WTC11 (cell line): Measurements from ENCODE around the gene PUSL1. TPM values are rescaled to one million over a fixed set of nuclear protein-coding genes. Genes with fewer than 3 reads are reported as not detected.

Experiments used
- ATAC-seq: fragments of 200-7000 bp; cut with Tn5 transposase; 2 replicates; pipeline ENCODE4 v1.10.0; 2021; ENCODE audit warnings: mild to moderate bottlenecking, moderate library complexity
- CTCF ChIA-PET: fragments of 300-600 bp; sonication (Branson Sonifier 250); formaldehyde crosslinking; loops from one replicate; lab custom pipeline; 2021; ENCODE audit warnings: antibody characterized with exemption; lab: Charles Lee
- POLR2A ChIA-PET: fragments of 350-600 bp; sonication (Branson Sonifier 250); formaldehyde crosslinking; loops from one replicate; lab custom pipeline; 2021; ENCODE audit warnings: antibody characterized with exemption; lab: Charles Lee
- DNase-seq: peaks from one replicate; pipeline ENCODE4 v3.0.0; 2021; ENCODE audit warnings: low spot score
- H3K27ac Mint-ChIP-seq: 2 replicates; pipeline ENCODE4 v1.8.0; 2021; ENCODE audit warnings: mixed read lengths
- H3K27me3 Mint-ChIP-seq: 2 replicates; pipeline ENCODE4 v1.8.0; 2021; ENCODE audit warnings: low read depth, mild to moderate bottlenecking, moderate library complexity, mixed read lengths
- H3K36me3 Mint-ChIP-seq: 2 replicates; pipeline ENCODE4 v1.8.0; 2021; ENCODE audit warnings: mixed read lengths
- H3K4me1 Mint-ChIP-seq: 2 replicates; pipeline ENCODE4 v1.8.0; 2022; ENCODE audit warnings: mixed read lengths
- H3K4me3 Mint-ChIP-seq: 2 replicates; pipeline ENCODE4 v1.8.0; 2021; ENCODE audit warnings: mild to moderate bottlenecking, moderate library complexity, mixed read lengths
- H3K9me3 Mint-ChIP-seq: 2 replicates; pipeline ENCODE4 v1.8.0; 2021; ENCODE audit warnings: mixed read lengths
- CREB1 ChIP-seq: sonication (generic); formaldehyde crosslinking; IDR thresholded peaks from 2 replicates; pipeline ENCODE4 v1.8.0; 2023; ENCODE audit warnings: mild to moderate bottlenecking, missing genetic modification reagents
- EMX1 ChIP-seq: fragments of 250-450 bp; sonication (Bioruptor Pico); IDR thresholded peaks from 2 replicates; pipeline ENCODE4 v1.8.0; 2021; ENCODE audit warnings: mild to moderate bottlenecking
- ETV6 ChIP-seq: sonication (generic); formaldehyde crosslinking; IDR thresholded peaks from 2 replicates; pipeline ENCODE4 v1.8.1; 2022; ENCODE audit warnings: mild to moderate bottlenecking, missing genetic modification reagents
- HMGA2 ChIP-seq: fragments of 250-450 bp; sonication (Bioruptor Pico); IDR thresholded peaks from 2 replicates; pipeline ENCODE4 v1.4.0; 2021; ENCODE audit warnings: mild to moderate bottlenecking, moderate library complexity
- HMGXB4 ChIP-seq: sonication (generic); formaldehyde crosslinking; IDR thresholded peaks from 2 replicates; pipeline ENCODE4 v1.8.1; 2023; ENCODE audit warnings: mild to moderate bottlenecking, moderate library complexity, missing genetic modification reagents
- IRF1 ChIP-seq: sonication (generic); formaldehyde crosslinking; IDR thresholded peaks from 2 replicates; pipeline ENCODE4 v1.8.0; 2023; ENCODE audit warnings: missing genetic modification reagents
- JAZF1 ChIP-seq: fragments of 250-450 bp; sonication (Bioruptor Pico); IDR thresholded peaks from 2 replicates; pipeline ENCODE4 v1.9.0; 2021; ENCODE audit warnings: moderate library complexity, mild to moderate bottlenecking, inconsistent platforms
- OVOL2 ChIP-seq: fragments of 250-450 bp; sonication (Bioruptor Pico); IDR thresholded peaks from 2 replicates; pipeline ENCODE4 v1.9.0; 2021; ENCODE audit warnings: mild to moderate bottlenecking, borderline replicate concordance
- PREB ChIP-seq: sonication (generic); formaldehyde crosslinking; IDR thresholded peaks from 2 replicates; pipeline ENCODE4 v1.8.1; 2022; ENCODE audit warnings: mild to moderate bottlenecking, missing genetic modification reagents, moderate library complexity, borderline replicate concordance
- RORB ChIP-seq: fragments of 250-450 bp; sonication (Bioruptor Pico); IDR thresholded peaks from 2 replicates; pipeline ENCODE4 v1.9.0; 2021; ENCODE audit warnings: mild to moderate bottlenecking
- SOX15 ChIP-seq: fragments of 250-450 bp; sonication (Bioruptor Pico); IDR thresholded peaks from 2 replicates; pipeline ENCODE4 v1.9.0; 2021; ENCODE audit warnings: mild to moderate bottlenecking
- TEAD1 ChIP-seq: sonication (generic); formaldehyde crosslinking; IDR thresholded peaks from 2 replicates; pipeline ENCODE4 v1.8.0; 2022; ENCODE audit warnings: mild to moderate bottlenecking, missing genetic modification reagents
- TEAD4 ChIP-seq: sonication (generic); formaldehyde crosslinking; IDR thresholded peaks from 2 replicates; pipeline ENCODE4 v1.8.0; 2022; ENCODE audit warnings: mild to moderate bottlenecking, missing genetic modification reagents
- ZBTB21 ChIP-seq: sonication (generic); formaldehyde crosslinking; IDR thresholded peaks from 2 replicates; pipeline ENCODE4 v1.8.1; 2023; ENCODE audit warnings: mild to moderate bottlenecking, missing genetic modification reagents, borderline replicate concordance
- ZBTB43 ChIP-seq: sonication (generic); formaldehyde crosslinking; IDR thresholded peaks from 2 replicates; pipeline ENCODE4 v1.8.1; 2023; ENCODE audit warnings: mild to moderate bottlenecking, missing genetic modification reagents
- ZNF121 ChIP-seq: sonication (generic); formaldehyde crosslinking; IDR thresholded peaks from 2 replicates; pipeline ENCODE4 v1.8.0; 2023; ENCODE audit warnings: missing genetic modification reagents
- ZNF138 ChIP-seq: sonication (generic); formaldehyde crosslinking; conservative IDR thresholded peaks from 2 replicates; pipeline ENCODE4 v1.8.1; 2022; ENCODE audit warnings: mild to moderate bottlenecking, moderate library complexity, missing genetic modification reagents
- ZNF232 ChIP-seq: sonication (generic); formaldehyde crosslinking; IDR thresholded peaks from 2 replicates; pipeline ENCODE4 v1.8.0; 2022; ENCODE audit warnings: mild to moderate bottlenecking, missing genetic modification reagents
- ZNF396 ChIP-seq: fragments of 250-450 bp; sonication (Bioruptor Pico); IDR thresholded peaks from 2 replicates; pipeline ENCODE4 v1.8.0; 2021; ENCODE audit warnings: mild to moderate bottlenecking, moderate library complexity, borderline replicate concordance
- ZNF416 ChIP-seq: fragments of 250-450 bp; sonication (Bioruptor Pico); IDR thresholded peaks from 2 replicates; pipeline ENCODE4 v1.9.0; 2021; ENCODE audit warnings: mild to moderate bottlenecking, inconsistent platforms
- ZNF423 ChIP-seq: fragments of 250-450 bp; sonication (Bioruptor Pico); IDR thresholded peaks from 2 replicates; pipeline ENCODE4 v2.1.2; 2022; ENCODE audit warnings: mild to moderate bottlenecking, moderate library complexity
- ZNF512 ChIP-seq: sonication (generic); formaldehyde crosslinking; IDR thresholded peaks from 2 replicates; pipeline ENCODE4 v1.8.1; 2022; ENCODE audit warnings: missing genetic modification reagents, borderline replicate concordance
- ZNF671 ChIP-seq: fragments of 250-450 bp; sonication (Bioruptor Pico); IDR thresholded peaks from 2 replicates; pipeline ENCODE4 v1.8.0; 2021; ENCODE audit warnings: mild to moderate bottlenecking
- total RNA-seq: library from RNA; stranded (reverse); gene quantifications from 3 replicates; pipeline ENCODE4 v1.2.3, GENCODE V29; 2021

The PUSL1 gene
- total RNA-seq, 1 experiment from 2014 or later, result 51.5 TPM

- TF ChIP-seq ZNF512 (CRISPR knock-in tag) (no peak), RORB (CRISPR knock-in tag) (no peak), OVOL2 (CRISPR knock-in tag) (no peak), ZBTB43 (CRISPR knock-in tag) (no peak), IRF1 (no peak), ZNF423 (CRISPR knock-in tag) (peak; percentile 53), ZNF671 (no peak), SOX15 (CRISPR knock-in tag) (no peak), ZNF396 (CRISPR knock-in tag) (no peak), PREB (no peak), HMGXB4 (CRISPR knock-in tag) (peak; percentile 52; the same call in 1 of the 2 replicates), TEAD1 (CRISPR knock-in tag) (no peak), TEAD4 (CRISPR knock-in tag) (no peak), ZBTB21 (CRISPR knock-in tag) (no peak), EMX1 (CRISPR knock-in tag) (no peak)
- TF ChIP-seq, all 79 proteins: peak for 4
Observed at GRCh38 chr1:1302006-1302430, 6.4 kb upstream of the PUSL1 start (continued).

GRCh38 chr1:1302951-1303509 lies 5.4 kb upstream of the PUSL1 start:
- Mint-ChIP-seq H3K27ac (no peak overlapping the region), H3K27me3 (peaks cover 6% of the 10 kb centered on the region; the same call in 1 of the 2 replicates)
- no peak for ATAC-seq
- TF ChIP-seq HMGA2 (CRISPR knock-in tag), result no peak
- TF ChIP-seq, all 79 proteins: peak for 0
- H3K36me3 Mint-ChIP-seq, result no peaks in the 10 kb centered on the region
- ChIA-PET CTCF (interaction anchor here (7.6 kb wide), 1 partner anchor 11 kb away, joined by 81 read pairs; no protein-coding TSS in a partner anchor), POLR2A (interaction anchor here (2.6 kb wide), 1 partner anchor 13 kb away, joined by 7 read pairs; no protein-coding TSS in a partner anchor)
- no peak overlapping the region for H3K4me3 Mint-ChIP-seq
- DNase-seq, result no peak
- no peaks in the 10 kb centered on the region for H3K9me3 Mint-ChIP-seq
- peaks cover 21% of the 10 kb centered on the region for H3K4me1 Mint-ChIP-seq

GRCh38 chr1:1303736-1304135 lies 4.7 kb upstream of the PUSL1 start:
- no peaks in the 10 kb centered on the region for H3K36me3 Mint-ChIP-seq
- ChIA-PET POLR2A (interaction anchor here (1.0 to 2.6 kb wide), 2 partner anchors 8 to 12 kb away, joined by 3 to 7 read pairs; no protein-coding TSS in a partner anchor), CTCF (interaction anchor here (7.6 kb wide), 1 partner anchor 12 kb away, joined by 81 read pairs; no protein-coding TSS in a partner anchor)
- no peaks in the 10 kb centered on the region for H3K9me3 Mint-ChIP-seq
- DNase-seq (no peak), ATAC-seq (no peak)
- H3K4me1 Mint-ChIP-seq, result peaks cover 21% of the 10 kb centered on the region
- H3K27ac Mint-ChIP-seq, result no peak overlapping the region
- peaks cover 6% of the 10 kb centered on the region; the same call in 1 of the 2 replicates for H3K27me3 Mint-ChIP-seq
- H3K4me3 Mint-ChIP-seq, result no peak overlapping the region
- TF ChIP-seq JAZF1 (CRISPR knock-in tag) (no peak), ZNF138 (CRISPR knock-in tag) (no peak), TEAD4 (CRISPR knock-in tag) (no peak), CREB1 (CRISPR knock-in tag) (no peak), ZNF121 (CRISPR knock-in tag) (no peak), ZNF232 (CRISPR knock-in tag) (no peak), ZNF416 (CRISPR knock-in tag) (no peak), ETV6 (CRISPR knock-in tag) (no peak)
